Stimulated activated CD4-positive, alpha-beta T cell treated with anti-CD3 and anti-CD28 coated beads, Interleukin-2, amount 100 ng/mL, for 4 hours (primary cell): Measurements from ENCODE around the gene HSD17B12.
"Not testable (repeated sequence)": the region's sequence is repeated elsewhere in the genome, so short reads cannot be mapped to it uniquely, and the experiment has no call there.

ENCODE experiments used
- DNase-seq: peaks from one replicate; pipeline ENCODE4 v3.0.0-alpha.2; 2020; ENCODE audit warnings: low read depth

The HSD17B12 gene

GRCh38 chr11:43680521-43681400 lies at the start of gene HSD17B12:
Gene HSD17B12, plus strand, starts transcription at chr11:43680738. Its CDS starts 90 bp downstream, at chr11:43680828.
- DNase-seq: peak; percentile 99

DNA sequence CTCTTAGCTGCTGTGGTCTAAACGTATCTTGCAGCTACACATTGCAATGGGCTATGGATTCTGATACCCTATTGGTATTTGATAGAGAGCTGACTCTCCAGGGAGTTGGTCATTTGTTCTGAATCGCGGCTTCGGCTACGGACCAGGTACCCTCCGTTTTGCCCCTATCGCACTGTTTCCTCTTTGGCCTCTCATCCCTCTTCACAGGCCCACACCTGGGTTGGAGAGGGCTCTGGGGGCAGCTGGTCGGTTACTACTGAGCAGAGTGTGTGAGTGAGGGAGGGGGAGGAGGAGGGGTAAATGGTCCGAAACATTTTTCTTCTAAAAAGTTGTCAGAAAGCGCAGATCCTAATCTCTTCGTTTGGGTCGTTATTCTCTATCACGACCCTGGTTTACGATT lies 48.8 kb upstream of the HSD17B12 start:
- DNase-seq: no peak

- DNase-seq: no peak
Measured at GRCh38 chr11:43632181-43632580, 48.4 kb upstream of the HSD17B12 start.

- DNase-seq: no peak
Measured at GRCh38 chr11:43638717-43639116, 41.8 kb upstream of the HSD17B12 start.

- no peak for DNase-seq
Measured at GRCh38 chr11:43639224-43639623, 41.3 kb upstream of the HSD17B12 start.

GRCh38 chr11:43639920-43640319 lies 40.6 kb upstream of the HSD17B12 start:
- no peak for DNase-seq

DNA sequence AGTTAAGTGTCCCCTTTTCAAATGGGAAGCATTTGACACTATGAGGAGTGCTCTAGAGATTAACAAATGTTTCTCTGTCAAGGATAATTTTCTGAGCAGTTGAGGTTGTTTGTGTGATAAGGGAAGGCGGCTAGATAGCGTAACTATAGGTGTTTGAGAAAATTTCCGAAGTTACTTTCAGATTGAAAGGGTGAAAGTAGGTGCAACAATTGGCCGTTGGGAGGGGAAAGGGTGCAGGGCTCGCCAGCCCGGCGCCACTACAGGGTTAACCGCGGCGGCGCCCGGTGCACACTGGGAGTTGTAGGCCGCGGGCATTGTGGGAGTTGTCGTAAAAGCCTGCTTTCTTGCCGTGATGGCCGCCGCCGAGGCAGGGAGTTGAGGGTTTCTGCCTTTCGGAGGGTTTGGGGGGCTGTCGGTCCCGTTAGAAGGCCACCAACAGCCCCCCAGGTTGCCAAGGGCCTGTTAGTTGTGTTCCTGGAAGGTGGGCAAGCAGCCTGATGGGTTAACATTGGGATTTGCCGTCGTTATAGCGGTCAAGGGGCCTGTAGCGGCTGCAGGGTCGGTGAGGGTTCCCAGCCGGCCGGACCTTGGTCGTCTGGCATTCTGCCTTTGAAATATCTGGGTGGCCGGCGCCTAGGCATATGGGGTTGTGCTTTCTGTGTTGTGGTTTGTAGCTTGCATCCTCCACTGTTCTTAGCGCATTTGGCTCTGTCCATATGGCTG lies 36.5 kb upstream of the HSD17B12 start:
- peak; percentile 79 for DNase-seq

GRCh38 chr11:43644621-43645299 lies 35.8 kb upstream of the HSD17B12 start:
- no peak for DNase-seq

- no peak for DNase-seq
Measured at GRCh38 chr11:43646767-43647166, 33.8 kb upstream of the HSD17B12 start.

GRCh38 chr11:43648888-43649287 lies 31.6 kb upstream of the HSD17B12 start:
- no peak for DNase-seq

DNA sequence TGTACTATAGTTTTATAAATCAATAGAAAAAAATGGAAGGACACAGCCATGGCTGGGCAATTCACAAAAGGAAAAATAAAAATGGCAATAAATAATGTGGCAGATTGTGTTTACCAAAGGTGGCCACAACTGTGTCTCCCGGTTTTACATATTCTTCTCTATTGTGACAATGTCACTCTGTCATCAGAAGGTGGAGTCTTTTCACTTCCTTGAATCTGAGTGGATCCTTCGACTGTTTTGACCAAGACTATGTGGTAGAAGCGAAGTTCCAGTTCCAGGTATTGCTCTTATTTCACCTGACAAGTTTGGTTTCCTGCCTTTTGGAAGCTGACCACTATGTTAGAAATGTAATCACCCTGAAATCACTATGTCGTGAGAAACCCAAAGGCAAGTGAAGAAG lies 31.0 kb upstream of the HSD17B12 start:
- no peak for DNase-seq

GRCh38 chr11:43649921-43650320 lies 30.6 kb upstream of the HSD17B12 start:
- no peak for DNase-seq

- DNase-seq: not testable (repeated sequence)
Measured at GRCh38 chr11:43663018-43663417, 17.5 kb upstream of the HSD17B12 start.

DNA sequence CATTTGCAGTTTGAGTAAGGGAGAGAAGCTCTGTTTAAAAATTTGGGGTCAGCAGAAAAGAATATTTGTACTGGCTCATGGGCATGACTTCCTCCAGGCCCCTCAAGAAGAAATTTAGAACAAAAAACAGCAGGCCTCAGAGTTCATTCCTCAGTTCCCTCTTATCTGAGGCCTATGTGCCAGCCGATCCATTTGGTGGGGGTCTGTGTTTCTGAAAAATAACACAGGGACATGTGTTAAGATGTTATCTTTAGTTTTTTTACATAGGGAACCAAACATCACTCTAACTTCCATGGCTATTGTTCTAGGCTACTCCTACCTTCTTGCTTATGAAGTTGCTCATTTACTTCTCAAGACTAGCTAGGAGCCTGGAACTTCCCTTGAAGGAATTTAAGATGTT lies 16.2 kb upstream of the HSD17B12 start:
- no peak for DNase-seq

DNA sequence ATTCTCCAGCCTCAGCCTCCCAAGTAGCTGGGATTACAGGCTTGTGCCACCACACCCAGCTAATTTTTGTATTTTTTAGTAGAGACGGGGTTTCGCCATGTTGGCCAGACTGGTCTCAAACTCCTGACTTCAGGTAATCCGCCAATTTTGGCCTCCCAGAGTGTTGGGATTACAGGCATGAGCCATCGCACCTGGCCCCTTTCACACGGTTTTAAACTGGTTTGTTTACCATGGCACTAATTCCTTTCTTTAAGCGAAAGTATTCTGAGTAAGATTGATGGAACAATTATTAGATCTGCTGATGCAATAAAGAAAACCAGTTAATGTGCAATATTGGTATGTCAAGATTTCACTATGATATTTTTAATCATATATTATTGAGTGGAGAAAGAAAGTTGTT lies 9.3 kb upstream of the HSD17B12 start:
- not testable (repeated sequence) for DNase-seq

DNA sequence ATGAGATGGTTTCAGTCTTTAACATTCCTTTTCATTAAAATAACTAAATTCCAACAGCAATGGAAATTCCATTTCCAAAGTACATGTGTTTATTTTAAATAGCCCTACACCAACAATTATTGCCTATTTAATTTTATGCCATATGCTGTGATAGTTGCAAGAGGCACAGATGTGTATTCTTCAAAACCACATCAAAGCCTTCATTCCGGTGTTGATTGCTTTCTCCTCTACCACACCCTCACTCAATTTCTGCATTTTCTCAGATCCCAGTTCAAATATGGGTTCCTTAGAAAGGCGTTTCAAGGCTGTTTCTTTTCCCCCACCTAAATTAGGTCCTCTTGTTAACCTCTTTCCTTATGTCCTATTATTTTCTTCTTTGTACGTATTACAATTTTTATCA lies 6.0 kb upstream of the HSD17B12 start:
- DNase-seq: no peak

DNA sequence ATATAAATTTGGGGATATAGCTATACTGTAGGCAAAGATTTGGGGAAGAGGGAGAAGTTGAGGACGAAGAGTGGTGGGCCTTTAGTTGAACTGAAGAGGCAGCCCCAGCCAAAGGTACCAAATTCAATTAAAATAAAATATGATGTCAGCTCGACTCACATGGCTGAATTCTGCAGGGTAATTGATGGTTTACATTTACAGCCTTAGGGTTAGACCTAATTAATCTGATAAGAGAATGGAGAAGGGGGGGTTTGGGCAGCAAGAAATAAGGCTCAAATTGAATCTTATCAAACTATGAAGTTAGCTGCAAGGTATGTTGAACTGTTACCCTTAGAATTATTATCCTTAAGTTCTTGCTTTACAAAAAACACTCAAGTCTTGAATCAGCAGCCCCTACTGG lies 3.6 kb upstream of the HSD17B12 start:
- DNase-seq: no peak

- DNase-seq: no peak
Measured at GRCh38 chr11:43681401-43681942, 934 bp downstream of the HSD17B12 start.

- DNase-seq: not testable (repeated sequence)
Measured at GRCh38 chr11:43682081-43682480, 1.5 kb downstream of the HSD17B12 start.

DNA sequence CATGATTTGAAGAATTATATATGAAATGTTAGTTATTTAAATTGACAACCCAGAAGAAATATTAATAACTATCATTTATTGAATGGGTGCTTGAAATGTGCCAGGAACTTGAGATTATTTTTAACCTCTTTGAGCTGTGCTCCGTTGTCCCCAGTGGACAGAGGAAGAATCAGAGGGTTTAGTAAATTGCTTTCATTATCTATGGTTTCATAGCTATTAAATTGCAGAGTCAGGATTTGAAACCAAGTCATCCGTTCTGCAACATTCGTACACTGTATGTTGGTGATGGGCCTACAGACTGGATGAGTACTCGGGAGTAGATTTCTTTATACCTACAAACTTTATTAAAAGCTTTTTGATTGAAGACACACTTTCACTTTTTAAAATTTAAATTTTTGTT lies 4.9 kb downstream of the HSD17B12 start:
- no peak for DNase-seq

GRCh38 chr11:43686207-43686606 lies 5.7 kb downstream of the HSD17B12 start:
- DNase-seq: no peak

GRCh38 chr11:43687120-43687791 lies 6.7 kb downstream of the HSD17B12 start:
- DNase-seq: no peak
